Endothelial cell of coronary artery (primary cell): ENCODE data around the gene ZNF608. TPM values are rescaled to one million over a fixed set of nuclear protein-coding genes. Genes with fewer than 3 reads are reported as not detected.

ENCODE experiments used
- total RNA-seq: library from RNA; depleted of rRNA; stranded (reverse); fragments of >200 nt; gene quantifications from 2 replicates; pipeline ENCODE4 v1.2.3, GENCODE V29; 2014

The ZNF608 gene, protein sequence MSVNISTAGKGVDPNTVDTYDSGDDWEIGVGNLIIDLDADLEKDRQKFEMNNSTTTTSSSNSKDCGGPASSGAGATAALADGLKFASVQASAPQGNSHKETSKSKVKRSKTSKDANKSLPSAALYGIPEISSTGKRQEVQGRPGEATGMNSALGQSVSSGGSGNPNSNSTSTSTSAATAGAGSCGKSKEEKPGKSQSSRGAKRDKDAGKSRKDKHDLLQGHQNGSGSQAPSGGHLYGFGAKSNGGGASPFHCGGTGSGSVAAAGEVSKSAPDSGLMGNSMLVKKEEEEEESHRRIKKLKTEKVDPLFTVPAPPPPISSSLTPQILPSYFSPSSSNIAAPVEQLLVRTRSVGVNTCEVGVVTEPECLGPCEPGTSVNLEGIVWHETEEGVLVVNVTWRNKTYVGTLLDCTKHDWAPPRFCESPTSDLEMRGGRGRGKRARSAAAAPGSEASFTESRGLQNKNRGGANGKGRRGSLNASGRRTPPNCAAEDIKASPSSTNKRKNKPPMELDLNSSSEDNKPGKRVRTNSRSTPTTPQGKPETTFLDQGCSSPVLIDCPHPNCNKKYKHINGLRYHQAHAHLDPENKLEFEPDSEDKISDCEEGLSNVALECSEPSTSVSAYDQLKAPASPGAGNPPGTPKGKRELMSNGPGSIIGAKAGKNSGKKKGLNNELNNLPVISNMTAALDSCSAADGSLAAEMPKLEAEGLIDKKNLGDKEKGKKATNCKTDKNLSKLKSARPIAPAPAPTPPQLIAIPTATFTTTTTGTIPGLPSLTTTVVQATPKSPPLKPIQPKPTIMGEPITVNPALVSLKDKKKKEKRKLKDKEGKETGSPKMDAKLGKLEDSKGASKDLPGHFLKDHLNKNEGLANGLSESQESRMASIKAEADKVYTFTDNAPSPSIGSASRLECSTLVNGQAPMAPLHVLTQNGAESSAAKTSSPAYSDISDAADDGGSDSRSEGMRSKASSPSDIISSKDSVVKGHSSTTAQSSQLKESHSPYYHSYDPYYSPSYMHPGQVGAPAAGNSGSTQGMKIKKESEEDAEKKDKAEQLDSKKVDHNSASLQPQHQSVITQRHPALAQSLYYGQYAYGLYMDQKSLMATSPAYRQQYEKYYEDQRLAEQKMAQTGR (N-terminal part only)
- total RNA-seq, result 9.7 and 13.9 TPM in 2 replicates

DNA sequence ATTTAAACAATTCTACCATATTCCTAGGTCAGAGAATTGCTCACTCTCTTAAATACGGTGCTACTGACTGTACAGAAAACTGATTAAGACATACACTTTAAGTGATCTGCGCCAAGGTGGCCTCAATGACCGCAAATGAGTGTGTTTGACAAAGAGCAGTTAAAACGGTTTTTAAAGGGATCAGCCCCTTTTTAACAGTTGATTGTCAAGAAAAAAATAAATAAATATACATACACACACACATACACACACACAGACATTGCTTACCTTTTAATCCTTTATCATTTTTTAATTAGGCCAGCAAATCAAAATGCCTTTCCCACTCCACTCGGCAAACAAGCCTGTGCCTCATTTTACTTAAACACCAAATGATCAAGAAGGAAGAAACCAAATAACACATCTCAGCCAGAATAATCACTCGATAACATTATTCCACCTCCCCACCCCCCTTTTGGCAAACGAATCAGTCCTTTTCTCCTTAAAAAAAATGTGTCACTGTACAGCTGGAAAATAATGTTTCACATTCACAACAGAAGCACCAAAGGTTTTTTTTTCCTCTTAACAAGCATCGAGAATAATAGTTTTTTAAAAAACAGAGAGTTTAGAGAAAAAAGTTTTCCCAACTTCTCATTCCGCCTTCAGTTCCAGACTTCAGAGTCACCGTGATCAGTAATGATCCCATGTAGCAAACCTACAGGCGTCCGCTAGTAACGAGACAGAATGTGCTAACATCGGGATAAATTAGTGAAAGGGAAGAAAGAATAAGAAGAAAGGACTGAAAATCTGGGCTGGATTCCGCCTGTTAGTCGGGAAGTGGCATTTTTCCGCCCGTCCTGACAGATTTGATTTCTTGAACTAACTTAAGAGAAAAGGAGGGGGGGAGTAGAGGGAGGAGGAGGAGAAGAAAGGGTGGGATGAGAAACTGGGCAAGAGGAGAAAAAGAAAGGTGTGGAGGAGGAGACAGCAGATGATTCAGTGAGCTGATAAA lies at the start of gene ZNF608:
Gene ZNF608, minus strand, starts transcription at position 712 of the 988 bp plus-strand sequence. CDS start 1,650 bp downstream, outside the sequence.

